NCI-H2227 treated with DMSO at 0.1 percent for 48 hours (cell line): ENCODE data around the gene MFAP2.

Experiments
- DNase-seq: peaks from one replicate; lab custom pipeline; 2025; lab: John Stamatoyannopoulos, UW

The MFAP2 gene

GRCh38 chr1:17007121-17007520 is 26.7 kb upstream of the MFAP2 start:
- no peak for DNase-seq

- DNase-seq, result no peak
Observed at GRCh38 chr1:17005365-17005740, 24.9 kb upstream of the MFAP2 start.

- DNase-seq, result no peak
Observed at GRCh38 chr1:17004466-17005364, 24.3 kb upstream of the MFAP2 start.

- DNase-seq, result no peak
Observed at GRCh38 chr1:17002524-17002902, 22.1 kb upstream of the MFAP2 start.

GRCh38 chr1:17001760-17002523 is 21.5 kb upstream of the MFAP2 start:
- no peak for DNase-seq

GRCh38 chr1:16999863-17000262 is 19.4 kb upstream of the MFAP2 start:
- no peak for DNase-seq

- DNase-seq, result no peak
Observed at GRCh38 chr1:16998589-16998988, 18.2 kb upstream of the MFAP2 start.

- DNase-seq, result no peak
Observed at GRCh38 chr1:16996845-16997244, 16.4 kb upstream of the MFAP2 start.

GRCh38 chr1:16993521-16994038 is 13.2 kb upstream of the MFAP2 start:
- DNase-seq, result no peak

- no peak for DNase-seq
Observed at GRCh38 chr1:16992675-16993074, 12.3 kb upstream of the MFAP2 start.

- no peak for DNase-seq
Observed at GRCh38 chr1:16992102-16992501, 11.7 kb upstream of the MFAP2 start.

GRCh38 chr1:16991571-16991970 is 11.2 kb upstream of the MFAP2 start:
- DNase-seq, result no peak

GRCh38 chr1:16989676-16990391 is 9.4 kb upstream of the MFAP2 start:
- DNase-seq, result no peak

- DNase-seq, result no peak
Observed at GRCh38 chr1:16988210-16988609, 7.8 kb upstream of the MFAP2 start.

GRCh38 chr1:16986962-16987361 is 6.5 kb upstream of the MFAP2 start:
- no peak for DNase-seq

- no peak for DNase-seq
Observed at GRCh38 chr1:16986560-16986959, 6.1 kb upstream of the MFAP2 start.

GRCh38 chr1:16986113-16986512 is 5.7 kb upstream of the MFAP2 start:
- DNase-seq, result no peak

- DNase-seq, result no peak
Observed at GRCh38 chr1:16984717-16985116, 4.3 kb upstream of the MFAP2 start.

GRCh38 chr1:16983649-16984048 is 3.2 kb upstream of the MFAP2 start:
- no peak for DNase-seq

GRCh38 chr1:16982902-16983301 is 2.5 kb upstream of the MFAP2 start:
- no peak for DNase-seq

- DNase-seq, result no peak
Observed at GRCh38 chr1:16981269-16981849, 939 bp upstream of the MFAP2 start.
